Measurements from ENCODE around the gene MYMK. TPM values are rescaled to one million over a fixed set of nuclear protein-coding genes. Genes with fewer than 3 reads are reported as not detected.

The MYMK gene
- polyA plus RNA-seq, 3 donors, result not detected

GRCh38 chr9:133561976-133562554, 37.3 kb upstream of the MYMK start:
- Mint-ChIP-seq H3K27me3 (ENCODE audit: low read depth in 3 of 3) (peaks cover 5 to 16% (median 14%) of the 10 kb centered on the region in 3 donors), H3K4me1 (peaks cover 14% of the 10 kb centered on the region), H3K36me3 (no peaks in the 10 kb centered on the region), H3K4me3 (no peak overlapping the region), H3K9me3 (peaks cover 0 to 2% (median 0%) of the 10 kb centered on the region in 7 donors), H3K27ac (no peak overlapping the region)
- Histone ChIP-seq H3K4me2 (replicated peaks; ENCODE audit: extremely low read depth, low read length, poor library complexity, severe bottlenecking) (no peak overlapping the region), H3K4me1 (ENCODE audit: control insufficient read depth in 1 of 2, insufficient read depth in 2 of 2, low read length in 2 of 2) (peaks cover 12 to 14% of the 10 kb centered on the region in 2 donors), H3K79me2 (ENCODE audit: insufficient read depth, low read length) (no peaks in the 10 kb centered on the region), H3K36me3 (replicated peaks in 1 of 2; ENCODE audit: control insufficient read depth in 1 of 2, insufficient read depth in 2 of 2, low read length in 2 of 2) (no peaks in the 10 kb centered on the region), H3K9ac (ENCODE audit: insufficient read depth, low read length, poor library complexity, severe bottlenecking) (no peak overlapping the region), H3K4me3 (replicated peaks in 1 of 3; ENCODE audit: low read depth in 2 of 3, low read length in 3 of 3) (no peak overlapping the region), H4K20me1 (ENCODE audit: insufficient read depth, low read length) (no peaks in the 10 kb centered on the region), H3K27me3 (ENCODE audit: control insufficient read depth in 2 of 2, insufficient read depth in 2 of 2, low read length in 2 of 2) (no peaks in the 10 kb centered on the region), H2AFZ (ENCODE audit: insufficient read depth, low read depth, low read length, poor library complexity, severe bottlenecking) (no peak overlapping the region), H3K9me3 (replicated peaks in 1 of 2; ENCODE audit: control insufficient read depth in 1 of 2, insufficient read depth in 1 of 2, low read length in 2 of 2) (no peaks in the 10 kb centered on the region), H3K27ac (ENCODE audit: low read depth in 1 of 2, low read length in 2 of 2) (no peak overlapping the region)
- intact Hi-C loops (cut with micrococcal nuclease), result no loop called here
- 95% methylated on average over 19 of the region's 32 CpGs for WGBS (ENCODE audit: insufficient coverage)
- no peak for TF ChIP-seq CTCF (IDR thresholded peaks at IDR 0.05)
- DNase-seq, result no peak

- Histone ChIP-seq H3K9me3 (replicated peaks in 1 of 2; ENCODE audit: control insufficient read depth in 1 of 2, insufficient read depth in 1 of 2, low read length in 2 of 2) (no peaks in the 10 kb centered on the region), H2AFZ (ENCODE audit: insufficient read depth, low read depth, low read length, poor library complexity, severe bottlenecking) (no peak overlapping the region), H3K27ac (ENCODE audit: low read depth in 1 of 2, low read length in 2 of 2) (no peak overlapping the region), H3K36me3 (replicated peaks in 1 of 2; ENCODE audit: control insufficient read depth in 1 of 2, insufficient read depth in 2 of 2, low read length in 2 of 2) (no peaks in the 10 kb centered on the region), H3K27me3 (ENCODE audit: control insufficient read depth in 2 of 2, insufficient read depth in 2 of 2, low read length in 2 of 2) (no peaks in the 10 kb centered on the region), H3K9ac (ENCODE audit: insufficient read depth, low read length, poor library complexity, severe bottlenecking) (no peak overlapping the region), H3K79me2 (ENCODE audit: insufficient read depth, low read length) (no peaks in the 10 kb centered on the region), H3K4me3 (replicated peaks in 1 of 3; ENCODE audit: low read depth in 2 of 3, low read length in 3 of 3) (no peak overlapping the region), H3K4me2 (replicated peaks; ENCODE audit: extremely low read depth, low read length, poor library complexity, severe bottlenecking) (no peak overlapping the region), H3K4me1 (ENCODE audit: control insufficient read depth in 1 of 2, insufficient read depth in 2 of 2, low read length in 2 of 2) (peaks cover 12 to 14% of the 10 kb centered on the region in 2 donors), H4K20me1 (ENCODE audit: insufficient read depth, low read length) (no peaks in the 10 kb centered on the region)
- no peak overlapping the region for H3K27ac Mint-ChIP-seq
- peaks cover 14% of the 10 kb centered on the region for H3K4me1 Mint-ChIP-seq
- intact Hi-C loops (cut with micrococcal nuclease), result no loop called here
- no peaks in the 10 kb centered on the region for H3K36me3 Mint-ChIP-seq
- DNase-seq, result no peak
- H3K4me3 Mint-ChIP-seq, result no peak overlapping the region
- no peak for TF ChIP-seq CTCF (IDR thresholded peaks at IDR 0.05)
- H3K9me3 Mint-ChIP-seq, result peaks cover 0 to 2% (median 0%) of the 10 kb centered on the region in 7 donors
- peaks cover 5 to 14% (median 14%) of the 10 kb centered on the region in 3 donors for H3K27me3 Mint-ChIP-seq (ENCODE audit: low read depth in 3 of 3)
- 98% methylated on average over 21 of the region's 22 CpGs for WGBS (ENCODE audit: insufficient coverage)
These were observed 36.2 kb upstream of the MYMK start for GRCh38 chr9:133560944-133561343.

Data from CD14-positive monocyte (primary cell).